SK-N-SH (cell line): Measurements from ENCODE around the gene ITGB5.

Source experiments
- EP300 ChIP-seq, 2 experiments: IDR thresholded peaks; 2 replicates each; pipeline versions ENCODE4 v1.4.0 to v1.6.1; 2012; ENCODE audit warnings: borderline replicate concordance in 1 of 2, low read depth in 1 of 2, low read length in 1 of 2
- EZH2phosphoT487 ChIP-seq: fragments of 200-600 bp; sonication (generic); IDR thresholded peaks from 2 replicates; pipeline ENCODE4 v1.6.1; 2017; ENCODE audit warnings: low read depth, mixed run types, mild to moderate bottlenecking, antibody characterized with exemption, moderate library complexity, borderline replicate concordance
- MEF2A ChIP-seq: IDR thresholded peaks from 2 replicates; pipeline ENCODE4 v1.4.0; 2012; ENCODE audit warnings: low read depth, borderline replicate concordance
- MXI1 ChIP-seq: IDR thresholded peaks from 2 replicates; pipeline ENCODE4 v1.6.1; 2012; ENCODE audit warnings: mild to moderate bottlenecking, low read depth, low read length, improper control_type of control experiment
- POLR2AphosphoS5 ChIP-seq: IDR thresholded peaks from 2 replicates; pipeline ENCODE4 v1.6.1; 2012; ENCODE audit warnings: low read depth, low read length
- RAD21 ChIP-seq: IDR thresholded peaks from 2 replicates; pipeline ENCODE4 v1.6.1; 2012; ENCODE audit warnings: mild to moderate bottlenecking, low read length
- RCOR1 ChIP-seq: fragments of 150-350 bp; IDR thresholded peaks from 2 replicates; pipeline ENCODE4 v1.6.1; 2017; ENCODE audit warnings: antibody characterized with exemption, low read length
- RFX5 ChIP-seq: IDR thresholded peaks from 2 replicates; pipeline ENCODE4 v1.6.1; 2012; ENCODE audit warnings: mild to moderate bottlenecking, improper control_type of control experiment, low read length
- YY1 ChIP-seq: IDR thresholded peaks from 2 replicates; pipeline ENCODE4 v1.4.0; 2012; ENCODE audit warnings: low read depth, mild to moderate bottlenecking
- TF ChIP-seq, protein P1 (sequence below): fragments of 200-600 bp; sonication (generic); IDR thresholded peaks from 2 replicates; pipeline ENCODE4 v1.6.1; 2017; ENCODE audit warnings: antibody characterized with exemption, mild to moderate bottlenecking, moderate library complexity
- TF ChIP-seq, protein P2 (sequence below): fragments of 150-350 bp; IDR thresholded peaks from 2 replicates; pipeline ENCODE4 v1.6.1; 2017; ENCODE audit warnings: antibody characterized with exemption, low read length, low read depth, borderline replicate concordance
- TF ChIP-seq, protein P3 (sequence below): IDR thresholded peaks from 2 replicates; pipeline ENCODE4 v1.6.1; 2012; ENCODE audit warnings: mild to moderate bottlenecking, low read depth, low read length, moderate library complexity
- TF ChIP-seq, protein P4 (sequence below): IDR thresholded peaks from 2 replicates; pipeline ENCODE4 v1.4.0; 2012; ENCODE audit warnings: low read depth

- TF ChIP-seq RFX5 (no peak), YY1 (no peak), RCOR1 (no peak), POLR2AphosphoS5 (no peak), MXI1 (no peak), EP300 (IDR thresholded peaks at IDR 0.05; ENCODE audit: borderline replicate concordance in 1 of 2, low read depth in 1 of 2, low read length in 1 of 2) (no peak), RAD21 (no peak), MEF2A (no peak), EZH2phosphoT487 (no peak)
- TF ChIP-seq, protein P1, sequence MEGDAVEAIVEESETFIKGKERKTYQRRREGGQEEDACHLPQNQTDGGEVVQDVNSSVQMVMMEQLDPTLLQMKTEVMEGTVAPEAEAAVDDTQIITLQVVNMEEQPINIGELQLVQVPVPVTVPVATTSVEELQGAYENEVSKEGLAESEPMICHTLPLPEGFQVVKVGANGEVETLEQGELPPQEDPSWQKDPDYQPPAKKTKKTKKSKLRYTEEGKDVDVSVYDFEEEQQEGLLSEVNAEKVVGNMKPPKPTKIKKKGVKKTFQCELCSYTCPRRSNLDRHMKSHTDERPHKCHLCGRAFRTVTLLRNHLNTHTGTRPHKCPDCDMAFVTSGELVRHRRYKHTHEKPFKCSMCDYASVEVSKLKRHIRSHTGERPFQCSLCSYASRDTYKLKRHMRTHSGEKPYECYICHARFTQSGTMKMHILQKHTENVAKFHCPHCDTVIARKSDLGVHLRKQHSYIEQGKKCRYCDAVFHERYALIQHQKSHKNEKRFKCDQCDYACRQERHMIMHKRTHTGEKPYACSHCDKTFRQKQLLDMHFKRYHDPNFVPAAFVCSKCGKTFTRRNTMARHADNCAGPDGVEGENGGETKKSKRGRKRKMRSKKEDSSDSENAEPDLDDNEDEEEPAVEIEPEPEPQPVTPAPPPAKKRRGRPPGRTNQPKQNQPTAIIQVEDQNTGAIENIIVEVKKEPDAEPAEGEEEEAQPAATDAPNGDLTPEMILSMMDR = no peak
- TF ChIP-seq, protein P2, sequence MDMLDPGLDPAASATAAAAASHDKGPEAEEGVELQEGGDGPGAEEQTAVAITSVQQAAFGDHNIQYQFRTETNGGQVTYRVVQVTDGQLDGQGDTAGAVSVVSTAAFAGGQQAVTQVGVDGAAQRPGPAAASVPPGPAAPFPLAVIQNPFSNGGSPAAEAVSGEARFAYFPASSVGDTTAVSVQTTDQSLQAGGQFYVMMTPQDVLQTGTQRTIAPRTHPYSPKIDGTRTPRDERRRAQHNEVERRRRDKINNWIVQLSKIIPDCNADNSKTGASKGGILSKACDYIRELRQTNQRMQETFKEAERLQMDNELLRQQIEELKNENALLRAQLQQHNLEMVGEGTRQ = no peak
- TF ChIP-seq, protein P3, sequence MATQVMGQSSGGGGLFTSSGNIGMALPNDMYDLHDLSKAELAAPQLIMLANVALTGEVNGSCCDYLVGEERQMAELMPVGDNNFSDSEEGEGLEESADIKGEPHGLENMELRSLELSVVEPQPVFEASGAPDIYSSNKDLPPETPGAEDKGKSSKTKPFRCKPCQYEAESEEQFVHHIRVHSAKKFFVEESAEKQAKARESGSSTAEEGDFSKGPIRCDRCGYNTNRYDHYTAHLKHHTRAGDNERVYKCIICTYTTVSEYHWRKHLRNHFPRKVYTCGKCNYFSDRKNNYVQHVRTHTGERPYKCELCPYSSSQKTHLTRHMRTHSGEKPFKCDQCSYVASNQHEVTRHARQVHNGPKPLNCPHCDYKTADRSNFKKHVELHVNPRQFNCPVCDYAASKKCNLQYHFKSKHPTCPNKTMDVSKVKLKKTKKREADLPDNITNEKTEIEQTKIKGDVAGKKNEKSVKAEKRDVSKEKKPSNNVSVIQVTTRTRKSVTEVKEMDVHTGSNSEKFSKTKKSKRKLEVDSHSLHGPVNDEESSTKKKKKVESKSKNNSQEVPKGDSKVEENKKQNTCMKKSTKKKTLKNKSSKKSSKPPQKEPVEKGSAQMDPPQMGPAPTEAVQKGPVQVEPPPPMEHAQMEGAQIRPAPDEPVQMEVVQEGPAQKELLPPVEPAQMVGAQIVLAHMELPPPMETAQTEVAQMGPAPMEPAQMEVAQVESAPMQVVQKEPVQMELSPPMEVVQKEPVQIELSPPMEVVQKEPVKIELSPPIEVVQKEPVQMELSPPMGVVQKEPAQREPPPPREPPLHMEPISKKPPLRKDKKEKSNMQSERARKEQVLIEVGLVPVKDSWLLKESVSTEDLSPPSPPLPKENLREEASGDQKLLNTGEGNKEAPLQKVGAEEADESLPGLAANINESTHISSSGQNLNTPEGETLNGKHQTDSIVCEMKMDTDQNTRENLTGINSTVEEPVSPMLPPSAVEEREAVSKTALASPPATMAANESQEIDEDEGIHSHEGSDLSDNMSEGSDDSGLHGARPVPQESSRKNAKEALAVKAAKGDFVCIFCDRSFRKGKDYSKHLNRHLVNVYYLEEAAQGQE = no peak
- TF ChIP-seq, protein P4, sequence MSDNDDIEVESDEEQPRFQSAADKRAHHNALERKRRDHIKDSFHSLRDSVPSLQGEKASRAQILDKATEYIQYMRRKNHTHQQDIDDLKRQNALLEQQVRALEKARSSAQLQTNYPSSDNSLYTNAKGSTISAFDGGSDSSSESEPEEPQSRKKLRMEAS = no peak
These were observed 19.7 kb downstream of the ITGB5 start for GRCh38 chr3:124867511-124867910.
